Activated naive CD8-positive, alpha-beta T cell treated with anti-CD3 and anti-CD28 coated beads for 36 hours (primary cell): Measurements from ENCODE around the gene XAGE3. TPM values are rescaled to one million over a fixed set of nuclear protein-coding genes. Genes with fewer than 3 reads are reported as not detected.
"Not testable (repeated sequence)": the region's sequence is repeated elsewhere in the genome, so short reads cannot be mapped to it uniquely, and the experiment has no call there.

Experiments used
- DNase-seq: peaks from one replicate; pipeline ENCODE4 v3.0.0; 2021
- H3K27ac Mint-ChIP-seq: one replicate; pipeline ENCODE4 v1.8.0; 2022; ENCODE audit warnings: mild to moderate bottlenecking, moderate library complexity, mixed read lengths
- H3K27me3 Mint-ChIP-seq: one replicate; pipeline ENCODE4 v1.8.0; 2022; ENCODE audit warnings: mild to moderate bottlenecking, mixed read lengths
- H3K36me3 Mint-ChIP-seq: one replicate; pipeline ENCODE4 v1.8.0; 2021; ENCODE audit warnings: mild to moderate bottlenecking, mixed read lengths
- H3K4me1 Mint-ChIP-seq: one replicate; pipeline ENCODE4 v1.8.0; 2021; ENCODE audit warnings: mixed read lengths
- H3K4me3 Mint-ChIP-seq: one replicate; pipeline ENCODE4 v1.8.0; 2022; ENCODE audit warnings: mild to moderate bottlenecking, moderate library complexity, mixed read lengths
- H3K9me3 Mint-ChIP-seq: one replicate; pipeline ENCODE4 v1.8.0; 2022; ENCODE audit warnings: mixed read lengths
- total RNA-seq, 2 experiments: library from RNA; stranded (reverse); gene quantifications; one replicate each; pipeline ENCODE4 v1.2.3, GENCODE V29; 2021

Gene XAGE3
- total RNA-seq, 2 experiments from 2014 or later: not detected

DNA sequence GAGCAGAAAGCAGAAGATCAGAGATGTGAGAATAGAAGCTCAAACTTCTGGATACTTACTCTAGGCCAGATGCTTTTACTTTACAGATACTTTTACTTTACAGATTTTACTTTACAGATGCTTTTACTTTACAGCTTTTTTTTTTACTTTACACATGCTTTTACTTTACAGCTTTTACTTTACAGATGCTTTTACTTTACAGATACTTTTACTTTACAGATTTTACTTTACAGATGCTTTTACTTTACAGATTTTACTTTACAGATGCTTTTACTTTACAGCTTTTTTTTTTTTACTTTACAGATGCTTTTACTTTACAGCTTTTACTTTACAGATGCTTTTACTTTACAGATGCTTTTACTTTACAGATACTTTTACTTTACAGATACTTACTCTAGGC, 5.9 kb upstream of the XAGE3 start:
- H3K4me3 Mint-ChIP-seq, H3K27me3 Mint-ChIP-seq, H3K36me3 Mint-ChIP-seq, DNase-seq, H3K4me1 Mint-ChIP-seq, H3K27ac Mint-ChIP-seq, H3K9me3 Mint-ChIP-seq: not testable (repeated sequence)

DNA sequence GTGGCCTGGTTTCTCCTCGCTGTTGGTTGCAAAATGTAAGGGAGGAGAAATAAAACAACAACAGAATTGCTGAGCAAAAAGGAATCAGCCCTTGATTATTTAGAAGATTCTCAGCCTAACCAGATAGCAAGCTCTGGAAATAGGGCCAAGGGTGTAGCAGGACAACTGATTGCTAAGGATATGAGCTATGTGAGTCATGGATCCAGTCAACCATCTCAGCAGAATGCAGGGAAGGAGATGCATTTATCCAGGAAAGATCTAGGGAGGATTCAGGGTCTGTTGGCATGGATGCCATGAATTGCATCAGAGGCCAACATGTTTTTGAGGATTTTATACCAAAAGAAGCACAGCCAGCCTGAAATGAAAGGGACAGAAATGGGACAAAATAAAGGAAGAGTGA, 2.2 kb upstream of the XAGE3 start:
- Mint-ChIP-seq H3K27ac (no peak overlapping the region), H3K36me3 (no peaks in the 10 kb centered on the region), H3K4me1 (no peaks in the 10 kb centered on the region), H3K27me3 (peaks cover 4% of the 10 kb centered on the region), H3K4me3 (no peak overlapping the region), H3K9me3 (no peaks in the 10 kb centered on the region)
- DNase-seq: no peak

DNA sequence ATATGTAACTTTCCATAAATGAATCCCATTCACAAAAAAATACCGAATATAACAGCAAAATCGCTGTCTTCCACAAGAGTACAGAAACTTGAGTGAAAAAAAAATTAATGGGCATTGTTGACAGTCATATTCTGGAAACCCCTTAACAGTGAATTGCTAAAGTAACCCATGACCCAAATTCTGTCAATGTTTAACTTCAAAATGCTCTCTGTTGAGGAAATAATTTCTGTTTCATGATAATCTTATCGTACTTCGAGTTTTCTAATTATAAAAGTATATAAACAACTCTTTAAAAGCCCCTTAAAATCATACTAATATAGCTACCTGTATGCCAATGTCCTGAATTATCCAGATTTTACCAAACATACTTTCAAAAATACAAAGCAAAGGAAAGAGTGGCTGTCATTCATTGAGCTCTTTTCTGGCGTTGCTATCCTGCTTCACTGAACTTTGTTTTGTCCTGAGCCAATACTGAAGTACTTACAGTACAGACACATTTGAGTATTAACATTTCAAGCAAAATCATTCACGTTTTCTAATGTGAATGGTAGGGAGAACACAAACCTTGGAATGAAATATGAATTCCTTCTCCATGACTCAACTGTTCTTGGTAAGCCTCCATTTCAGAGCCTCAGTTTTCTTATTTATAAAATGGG, 2.4 kb downstream of the XAGE3 start:
- H3K9me3 Mint-ChIP-seq: no peaks in the 10 kb centered on the region
- no peak overlapping the region for H3K4me3 Mint-ChIP-seq
- H3K4me1 Mint-ChIP-seq: no peaks in the 10 kb centered on the region
- H3K36me3 Mint-ChIP-seq: no peaks in the 10 kb centered on the region
- H3K27ac Mint-ChIP-seq: no peak overlapping the region
- H3K27me3 Mint-ChIP-seq: no peaks in the 10 kb centered on the region
- DNase-seq: no peak

DNA sequence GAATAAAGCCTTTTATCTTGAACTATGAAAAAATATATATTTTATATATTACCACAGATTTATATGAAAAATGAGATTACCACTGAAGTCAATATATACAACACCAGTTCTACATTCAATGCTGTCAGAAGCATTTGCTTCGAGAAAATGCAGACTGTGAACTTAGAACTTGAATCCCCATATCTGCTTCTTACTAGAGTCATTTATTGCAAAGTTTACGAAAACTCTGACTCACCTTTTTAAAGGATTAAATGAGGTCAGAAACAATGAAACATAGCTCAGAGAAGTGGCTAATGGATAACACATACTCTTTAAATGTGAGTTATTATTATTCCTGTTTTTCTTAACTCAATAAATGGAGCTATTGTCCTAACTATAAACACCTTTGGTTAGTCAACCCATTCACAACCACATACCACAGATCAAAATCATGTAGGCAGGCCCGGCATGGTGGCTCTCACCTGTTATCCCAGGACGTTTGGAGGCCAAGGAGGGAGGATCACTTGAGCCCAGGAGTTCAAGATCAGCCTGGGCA, 10.8 kb downstream of the XAGE3 start:
- not testable (repeated sequence) for H3K4me1 Mint-ChIP-seq, H3K27ac Mint-ChIP-seq, H3K4me3 Mint-ChIP-seq, H3K27me3 Mint-ChIP-seq, H3K36me3 Mint-ChIP-seq, H3K9me3 Mint-ChIP-seq, DNase-seq

DNA sequence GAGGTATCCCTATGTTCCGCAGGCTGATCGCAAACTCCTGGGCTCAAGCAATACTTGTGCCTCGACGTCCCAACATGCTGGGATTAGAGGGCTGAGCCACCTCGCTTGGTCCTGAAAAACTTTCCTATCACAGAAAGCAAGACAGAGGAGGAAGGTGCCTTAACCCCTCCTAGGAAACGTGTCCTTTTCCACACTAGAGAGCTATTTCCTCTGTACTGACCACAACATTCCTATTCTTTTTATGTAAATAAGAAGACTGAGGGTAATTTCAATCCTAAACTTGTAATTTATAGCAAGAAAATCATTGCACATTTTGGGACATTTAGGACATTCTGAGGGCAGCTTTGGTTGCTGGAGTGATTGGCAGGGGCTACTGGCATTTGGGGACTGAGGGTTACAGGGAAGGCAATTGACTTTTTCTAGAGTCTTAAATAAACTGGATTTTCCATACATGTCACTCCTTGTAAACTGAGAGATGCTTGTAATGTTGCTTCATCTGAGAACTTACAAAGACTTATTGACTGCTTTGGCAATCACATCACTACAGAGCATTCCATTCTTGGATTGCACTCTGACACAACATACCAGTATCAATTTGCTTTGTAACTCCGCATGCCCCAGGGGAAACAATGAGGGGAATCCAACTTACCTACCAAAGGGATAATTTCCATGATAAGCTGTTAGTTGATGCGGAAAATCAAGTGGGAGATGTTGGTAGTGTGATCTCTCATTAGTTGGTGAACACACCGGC, 15.6 kb downstream of the XAGE3 start:
- no peak overlapping the region for H3K27ac Mint-ChIP-seq
- no peaks in the 10 kb centered on the region for H3K36me3 Mint-ChIP-seq
- no peak for DNase-seq
- H3K4me3 Mint-ChIP-seq: no peak overlapping the region
- H3K9me3 Mint-ChIP-seq: no peaks in the 10 kb centered on the region
- peaks cover 13% of the 10 kb centered on the region for H3K27me3 Mint-ChIP-seq
- no peaks in the 10 kb centered on the region for H3K4me1 Mint-ChIP-seq

DNA sequence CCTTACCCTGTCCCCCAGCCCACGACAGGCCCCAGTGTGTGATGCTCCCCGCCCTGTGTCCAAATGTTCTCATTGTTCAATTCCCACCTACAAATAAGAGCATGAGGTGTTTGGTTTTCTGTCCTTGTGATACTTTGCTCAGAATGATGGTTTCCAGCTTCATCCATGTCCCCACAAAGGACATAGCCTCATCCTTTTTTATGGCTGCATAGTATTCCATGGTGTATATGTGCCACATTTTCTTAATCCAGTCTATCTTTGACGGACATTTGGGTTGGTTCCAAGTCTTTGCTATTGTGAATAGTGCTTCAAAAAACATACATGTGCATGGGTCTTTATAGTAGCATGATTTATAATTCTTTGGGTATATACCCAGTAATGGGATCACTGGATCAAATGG, 24.3 kb downstream of the XAGE3 start:
- H3K27me3 Mint-ChIP-seq, H3K27ac Mint-ChIP-seq, H3K9me3 Mint-ChIP-seq, H3K4me3 Mint-ChIP-seq, H3K4me1 Mint-ChIP-seq, DNase-seq, H3K36me3 Mint-ChIP-seq: not testable (repeated sequence)

DNA sequence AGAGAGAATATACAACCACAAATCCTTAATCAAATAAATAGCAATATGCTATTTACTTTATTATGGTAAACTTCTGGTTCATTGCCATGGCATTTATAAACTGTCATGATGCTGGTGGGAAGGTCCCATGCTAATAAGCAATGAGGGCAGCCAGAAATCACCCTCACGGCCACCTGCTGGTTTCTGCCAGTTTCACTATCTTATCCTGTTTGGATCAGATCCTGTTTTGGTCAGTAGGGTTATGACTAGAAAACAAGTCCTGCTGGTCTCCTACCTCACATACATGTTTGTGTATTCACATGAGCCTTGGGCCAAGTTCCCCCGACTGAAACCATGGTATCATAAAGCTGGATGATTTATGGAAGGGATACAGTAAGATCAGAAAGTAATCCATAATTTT, 28.7 kb downstream of the XAGE3 start:
- H3K9me3 Mint-ChIP-seq: no peaks in the 10 kb centered on the region
- no peaks in the 10 kb centered on the region for H3K4me1 Mint-ChIP-seq
- H3K36me3 Mint-ChIP-seq: no peaks in the 10 kb centered on the region
- no peak for DNase-seq
- H3K27me3 Mint-ChIP-seq: no peaks in the 10 kb centered on the region
- no peak overlapping the region for H3K27ac Mint-ChIP-seq
- no peak overlapping the region for H3K4me3 Mint-ChIP-seq

DNA sequence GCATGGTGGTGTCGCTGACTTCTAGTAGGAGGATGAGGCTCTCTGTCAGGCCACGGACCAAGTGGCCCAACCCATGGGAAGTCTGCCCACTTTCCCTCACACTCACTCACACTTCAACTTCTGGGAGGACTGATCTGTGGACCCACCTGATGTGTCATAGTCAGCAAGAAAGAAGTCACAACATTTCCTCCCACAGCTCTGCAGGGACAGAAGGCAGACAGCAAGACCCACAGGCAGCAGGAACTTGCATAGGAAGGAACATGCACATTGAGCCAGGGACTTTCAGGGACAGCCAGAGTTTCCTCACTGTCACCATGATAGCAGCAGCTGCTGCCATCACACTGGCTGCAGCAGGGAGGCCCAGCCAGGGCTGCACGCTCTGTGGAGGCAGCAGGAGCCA, 37.3 kb downstream of the XAGE3 start:
- no peak overlapping the region for H3K27ac Mint-ChIP-seq
- no peaks in the 10 kb centered on the region for H3K9me3 Mint-ChIP-seq
- H3K4me1 Mint-ChIP-seq: no peaks in the 10 kb centered on the region
- no peak for DNase-seq
- no peaks in the 10 kb centered on the region for H3K36me3 Mint-ChIP-seq
- H3K27me3 Mint-ChIP-seq: no peaks in the 10 kb centered on the region
- H3K4me3 Mint-ChIP-seq: no peak overlapping the region

DNA sequence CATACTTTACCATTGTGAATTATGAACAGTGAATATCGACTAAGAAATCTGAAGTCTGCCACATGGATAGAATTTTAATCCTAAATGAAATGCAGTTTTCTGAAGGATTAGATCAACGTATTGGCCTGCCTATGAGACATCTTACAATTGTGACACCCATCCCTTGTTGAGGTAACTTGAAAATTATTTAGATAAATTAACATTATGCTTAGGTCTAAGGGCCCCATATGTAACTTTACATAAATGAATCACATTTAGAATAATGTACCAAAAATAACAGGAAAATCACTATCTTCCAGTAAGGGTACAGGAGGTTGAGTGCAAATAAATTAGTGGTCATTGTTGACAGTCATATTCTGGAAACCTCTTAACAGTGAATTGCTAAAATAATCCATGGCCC, 43.3 kb downstream of the XAGE3 start:
- H3K36me3 Mint-ChIP-seq: no peaks in the 10 kb centered on the region
- no peak overlapping the region for H3K4me3 Mint-ChIP-seq
- no peak overlapping the region for H3K27ac Mint-ChIP-seq
- H3K4me1 Mint-ChIP-seq: no peaks in the 10 kb centered on the region
- no peaks in the 10 kb centered on the region for H3K9me3 Mint-ChIP-seq
- H3K27me3 Mint-ChIP-seq: no peaks in the 10 kb centered on the region
- no peak for DNase-seq

DNA sequence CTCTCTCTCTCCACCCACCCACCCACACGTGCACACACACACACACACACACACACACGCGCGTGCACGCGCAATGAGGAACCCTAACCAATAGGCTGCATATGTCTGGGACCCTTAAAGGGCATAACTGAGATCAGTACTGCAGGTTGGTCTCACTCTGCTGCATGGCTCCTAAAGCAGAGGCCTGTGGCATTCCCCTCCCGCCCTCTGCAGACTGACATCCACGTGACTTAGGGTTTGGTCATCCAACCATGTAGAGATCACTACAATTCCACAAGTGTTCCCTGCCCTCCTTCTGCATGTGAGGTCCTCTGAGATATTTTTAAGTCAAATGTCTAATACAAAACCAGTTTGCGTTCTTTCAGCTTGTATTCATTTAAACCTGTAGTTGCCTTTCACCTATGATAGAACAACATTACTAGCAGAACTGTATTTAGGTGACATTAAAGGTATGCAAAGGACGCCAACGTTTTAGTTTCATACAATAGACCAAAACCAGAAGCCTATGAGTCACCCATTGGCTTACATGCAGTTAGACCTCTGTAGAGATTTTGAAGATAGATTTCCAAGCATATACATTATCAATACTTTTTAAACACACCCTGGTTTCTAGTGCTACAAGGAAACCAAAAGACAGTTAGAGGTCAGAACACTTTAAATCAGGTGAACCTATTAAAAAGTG, 46.7 kb downstream of the XAGE3 start:
- DNase-seq: no peak
- H3K9me3 Mint-ChIP-seq: no peaks in the 10 kb centered on the region
- no peak overlapping the region for H3K27ac Mint-ChIP-seq
- H3K4me3 Mint-ChIP-seq: no peak overlapping the region
- no peaks in the 10 kb centered on the region for H3K36me3 Mint-ChIP-seq
- no peaks in the 10 kb centered on the region for H3K27me3 Mint-ChIP-seq
- no peaks in the 10 kb centered on the region for H3K4me1 Mint-ChIP-seq

DNA sequence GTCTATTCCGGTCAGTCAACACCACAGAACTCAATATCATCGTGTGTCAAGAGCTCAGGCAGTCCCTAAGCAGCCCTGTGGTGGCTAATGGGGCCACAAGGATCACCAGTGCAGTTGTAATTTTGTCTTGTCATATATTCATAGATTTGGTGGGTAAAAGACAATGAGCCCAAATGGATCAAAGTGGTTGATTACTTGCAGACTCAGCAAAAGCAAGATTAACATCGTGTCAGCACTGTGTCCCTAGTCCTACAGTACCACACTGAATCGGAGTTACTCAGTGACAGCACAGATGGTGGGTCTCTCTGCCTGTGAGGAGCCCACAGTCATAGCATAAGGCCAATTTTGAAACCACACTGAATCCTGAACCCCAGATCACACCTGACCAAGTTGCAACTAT, 48.1 kb downstream of the XAGE3 start:
- Mint-ChIP-seq H3K4me1 (no peaks in the 10 kb centered on the region), H3K27me3 (no peaks in the 10 kb centered on the region), H3K9me3 (no peaks in the 10 kb centered on the region), H3K4me3 (no peak overlapping the region), H3K27ac (no peak overlapping the region), H3K36me3 (no peaks in the 10 kb centered on the region)
- no peak for DNase-seq

Other genes with a start within 250 kb of the XAGE3 start
- gene SSX7, start 213.2 kb downstream of the XAGE3 start, total RNA-seq: not detected
- gene SSX2, start 160.9 kb downstream of the XAGE3 start, total RNA-seq: not detected
- not detected for gene SSX2B, start 116.8 kb downstream of the XAGE3 start, total RNA-seq
- gene SPANXN5, start 70.7 kb downstream of the XAGE3 start, total RNA-seq: not detected
- not detected for gene XAGE5, start 56.8 kb downstream of the XAGE3 start, total RNA-seq
- 10 to 100 TPM; 15.8 to 17.0 TPM for gene FAM156B, start 29.2 kb upstream of the XAGE3 start, total RNA-seq
- 10 to 100 TPM; 22.7 to 23.7 TPM for gene FAM156A, start 90.4 kb upstream of the XAGE3 start, total RNA-seq
- under 1 TPM; 0.56 to 0.64 TPM for gene GPR173, start 180.7 kb upstream of the XAGE3 start, total RNA-seq
- gene TSPYL2, start 214.3 kb upstream of the XAGE3 start, total RNA-seq: 10 to 100 TPM; 46.7 to 52.7 TPM
- gene KANTR, start 226.1 kb upstream of the XAGE3 start, total RNA-seq: 1 to 10 TPM; 6.3 to 6.4 TPM